Measurements from ENCODE around the gene NCEH1. TPM values are rescaled to one million over a fixed set of nuclear protein-coding genes. Genes with fewer than 3 reads are reported as not detected.
"Not testable (repeated sequence)": the region's sequence is repeated elsewhere in the genome, so short reads cannot be mapped to it uniquely, and the experiment has no call there.

Gene NCEH1
- total RNA-seq, 5 donors from 2014 or later (not counting 1 experiment from before 2014, with no cell fraction given), result 2.4 to 3.8 (median 3.5) TPM

- Histone ChIP-seq H3K27ac (ENCODE audit: low read length) (peak overlapping the region; percentile 28), H3K4me1 (ENCODE audit: control insufficient read depth in 1 of 2, extremely low read depth in 1 of 2, insufficient read depth in 2 of 2, low read length in 2 of 2) (peaks cover 20 to 29% of the 10 kb centered on the region in 2 experiments)
- Mint-ChIP-seq H3K4me1 (peaks cover 58 to 60% (median 60%) of the 10 kb centered on the region in 3 donors), H3K27ac (peak overlapping the region; percentile 93 to 95), H3K4me3 (peak overlapping the region; percentile 62 to 84 (median 81))
- not testable (repeated sequence) for H3K9me3 Mint-ChIP-seq; H3K36me3 ChIP-seq (ENCODE audit: control insufficient read depth in 2 of 2, extremely low read depth in 1 of 2, insufficient read depth in 1 of 2, low read length in 1 of 2); H3K27me3 ChIP-seq (replicated peaks in 1 of 2; ENCODE audit: control insufficient read depth in 2 of 2, extremely low read depth in 1 of 2, insufficient read depth in 2 of 2, low read length in 1 of 2); H3K4me3 ChIP-seq (ENCODE audit: control insufficient read depth in 1 of 2, extremely low read depth in 1 of 2, low read length in 1 of 2); H3K36me3 Mint-ChIP-seq; H3K9me3 ChIP-seq; H3K27me3 Mint-ChIP-seq; ATAC-seq (replicated peaks in 1 of 4)
- ChIA-PET POLR2A (interaction anchor here in 1 of 2 donors (0.6 to 0.8 kb wide), 2 partner anchors 72 to 134 kb away, joined by 3 read pairs; partner anchors contain the start of gene TNFSF10), CTCF (interaction anchor here (0.5 to 3.6 kb wide), 49 partner anchors 8 to 1678 kb away, joined by 3 to 24 read pairs (median 5); partner anchors contain the start of gene TNFSF10 (in 2 of the 2))
- WGBS (ENCODE audit: insufficient coverage), result 100% methylated on average over 1 of the region's 11 CpGs
- DNase-seq, result peak in 1 of 35 experiments; percentile 24
Observed at GRCh38 chr3:172594900-172595663, 115.8 kb downstream of the NCEH1 start.

- WGBS (ENCODE audit: insufficient coverage), result 81% methylated on average over 7 of the region's 11 CpGs
- peak overlapping the region in 1 of 3 donors; percentile 62 for H3K4me3 Mint-ChIP-seq
Observed at GRCh38 chr3:172592898-172593669, 117.8 kb downstream of the NCEH1 start.

DNA sequence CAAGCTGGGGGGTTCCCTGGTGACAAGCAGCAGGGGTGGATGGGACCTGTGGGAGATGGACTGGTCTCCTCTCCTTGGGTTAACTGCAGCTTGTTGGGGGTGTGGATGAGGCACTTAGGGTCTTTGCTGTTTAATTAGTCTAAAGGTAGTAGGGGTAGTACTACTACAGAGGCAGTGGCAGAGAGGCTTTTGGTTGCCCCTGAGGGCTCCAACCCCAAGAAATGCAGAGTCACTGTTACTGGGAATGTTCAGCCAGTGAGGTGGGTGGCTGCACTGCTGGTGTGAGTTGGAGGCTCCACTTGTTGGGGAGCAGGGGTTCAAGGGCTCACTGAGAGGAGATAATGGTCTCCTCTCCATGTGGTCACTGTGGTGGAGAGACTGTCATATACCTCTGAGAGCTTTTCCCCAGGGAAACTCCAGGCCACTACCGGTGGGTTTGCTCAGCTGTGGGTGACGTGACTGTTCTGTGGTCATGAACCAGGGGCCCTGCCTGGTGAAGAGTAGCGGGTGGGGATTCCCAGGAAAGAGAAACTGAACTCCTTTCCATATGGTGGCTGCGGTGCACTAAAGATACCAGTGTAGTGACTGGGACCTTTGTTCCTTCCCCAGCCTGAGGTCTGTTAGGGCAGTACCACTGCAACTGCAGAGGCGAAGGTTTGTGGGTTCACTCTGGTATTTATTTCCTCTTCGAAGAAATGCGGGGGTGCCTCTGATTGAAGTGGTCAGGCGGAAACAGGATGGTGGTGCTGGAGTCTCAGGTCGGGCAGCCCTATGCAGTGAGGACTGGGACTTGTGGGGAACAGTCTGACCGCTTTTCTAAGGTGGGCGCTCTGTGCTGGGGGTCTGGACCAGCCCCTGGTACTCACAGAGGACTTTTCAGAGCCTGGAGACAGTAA, 118.7 kb downstream of the NCEH1 start:
- H3K4me3 Mint-ChIP-seq, result peak overlapping the region; percentile 53 to 71 (median 62)

More at GRCh38 chr3:172592898-172593669, 117.8 kb downstream of the NCEH1 start:
- H3K9me3 Mint-ChIP-seq, result peaks cover 2 to 14% (median 4%) of the 10 kb centered on the region in 3 donors
- H3K4me3 ChIP-seq (ENCODE audit: control insufficient read depth in 1 of 2, extremely low read depth in 1 of 2, low read length in 1 of 2), result no peak overlapping the region
- H3K36me3 Mint-ChIP-seq, result peaks cover 6% of the 10 kb centered on the region
- H3K4me1 Mint-ChIP-seq, result peaks cover 60 to 72% (median 65%) of the 10 kb centered on the region in 3 donors
- no peaks in the 10 kb centered on the region for H3K27me3 Mint-ChIP-seq
- no peaks in the 10 kb centered on the region for H3K36me3 ChIP-seq (ENCODE audit: control insufficient read depth in 2 of 2, extremely low read depth in 1 of 2, insufficient read depth in 1 of 2, low read length in 1 of 2)
- DNase-seq (peak in 3 of 35 experiments; percentile 6 to 25 (median 8)), ATAC-seq (replicated peaks in 1 of 4) (no peak)
- peaks cover 20 to 29% of the 10 kb centered on the region in 2 experiments for H3K4me1 ChIP-seq (ENCODE audit: control insufficient read depth in 1 of 2, extremely low read depth in 1 of 2, insufficient read depth in 2 of 2, low read length in 2 of 2)
- ChIA-PET CTCF (interaction anchor here (0.6 to 2.6 kb wide), 7 partner anchors 29 to 103 kb away, joined by 3 to 13 read pairs (median 4); partner anchors contain the start of gene TNFSF10 (in 1 of the 2)), POLR2A (interaction anchor here (0.6 to 0.7 kb wide), 2 partner anchors 9 to 493 kb away, joined by 6 to 9 read pairs; no protein-coding TSS in a partner anchor)
- H3K27me3 ChIP-seq (replicated peaks in 1 of 2; ENCODE audit: control insufficient read depth in 2 of 2, extremely low read depth in 1 of 2, insufficient read depth in 2 of 2, low read length in 1 of 2), result no peaks in the 10 kb centered on the region
- H3K27ac ChIP-seq (ENCODE audit: low read length), result peak overlapping the region; percentile 61
- peak overlapping the region; percentile 55 to 87 for H3K27ac Mint-ChIP-seq
- no peaks in the 10 kb centered on the region for H3K9me3 ChIP-seq

DNA sequence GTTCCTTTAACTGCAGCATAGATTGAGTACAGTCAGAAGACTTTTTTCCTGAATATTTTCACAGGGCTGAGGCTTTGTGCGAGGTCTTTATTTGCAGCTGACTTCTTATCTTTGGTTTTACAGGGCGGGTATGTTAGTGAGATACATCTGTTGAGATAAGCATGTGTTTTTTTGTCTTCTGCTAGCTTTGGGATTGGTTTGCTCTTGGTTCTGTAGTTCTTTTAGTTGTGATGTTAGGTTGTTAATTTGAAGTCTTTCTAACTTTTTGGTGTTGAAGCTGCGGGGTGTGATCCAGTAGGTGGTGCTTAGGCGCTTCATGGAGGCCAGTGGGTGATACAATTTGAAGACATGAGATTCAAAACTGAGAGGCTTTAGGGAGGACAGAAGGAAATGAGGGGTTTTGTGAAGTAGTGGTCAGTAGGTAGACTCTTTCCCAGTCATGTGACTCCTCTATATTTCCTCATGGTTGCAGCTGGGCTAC, 119.7 kb downstream of the NCEH1 start:
- H3K36me3 Mint-ChIP-seq, result peaks cover 6% of the 10 kb centered on the region
- CTCF ChIA-PET, result interaction anchor here (0.6 to 1.1 kb wide), 2 partner anchors 68 to 101 kb away, joined by 3 to 6 read pairs; partner anchors contain the start of gene TNFSF10 (in 1 of the 2)

More for the DNA sequence above, 118.7 kb downstream of the NCEH1 start:
- Histone ChIP-seq H3K4me1 (ENCODE audit: control insufficient read depth in 1 of 2, extremely low read depth in 1 of 2, insufficient read depth in 2 of 2, low read length in 2 of 2) (peaks cover 20 to 29% of the 10 kb centered on the region in 2 experiments), H3K36me3 (ENCODE audit: control insufficient read depth in 2 of 2, extremely low read depth in 1 of 2, insufficient read depth in 1 of 2, low read length in 1 of 2) (no peaks in the 10 kb centered on the region), H3K9me3 (no peaks in the 10 kb centered on the region), H3K4me3 (ENCODE audit: control insufficient read depth in 1 of 2, extremely low read depth in 1 of 2, low read length in 1 of 2) (peak overlapping the region in 1 of 2 donors; percentile 6), H3K27ac (ENCODE audit: low read length) (peak overlapping the region; percentile 61), H3K27me3 (replicated peaks in 1 of 2; ENCODE audit: control insufficient read depth in 2 of 2, extremely low read depth in 1 of 2, insufficient read depth in 2 of 2, low read length in 1 of 2) (no peaks in the 10 kb centered on the region)
- ChIA-PET POLR2A (interaction anchor here (0.5 to 0.6 kb wide), 2 partner anchors 8 to 782 kb away, joined by 3 to 6 read pairs; partner anchors contain the start of gene PLD1 (in 1 of the 2)), CTCF (interaction anchor here in 1 of 2 donors (0.6 kb wide), 1 partner anchor 32 kb away, joined by 5 read pairs; no protein-coding TSS in a partner anchor)
- WGBS (ENCODE audit: insufficient coverage), result 0% methylated on average over 4 of the region's 11 CpGs
- Mint-ChIP-seq H3K27ac (peak overlapping the region; percentile 76 to 87), H3K4me1 (peaks cover 66 to 78% (median 71%) of the 10 kb centered on the region in 3 donors), H3K27me3 (no peaks in the 10 kb centered on the region), H3K36me3 (peaks cover 6% of the 10 kb centered on the region), H3K9me3 (peaks cover 2 to 14% (median 4%) of the 10 kb centered on the region in 3 donors)
- peak; percentile 67 to 90 (median 80) for ATAC-seq (replicated peaks in 1 of 4)
- DNase-seq, result peak; percentile 20 to 88 (median 67)

DNA sequence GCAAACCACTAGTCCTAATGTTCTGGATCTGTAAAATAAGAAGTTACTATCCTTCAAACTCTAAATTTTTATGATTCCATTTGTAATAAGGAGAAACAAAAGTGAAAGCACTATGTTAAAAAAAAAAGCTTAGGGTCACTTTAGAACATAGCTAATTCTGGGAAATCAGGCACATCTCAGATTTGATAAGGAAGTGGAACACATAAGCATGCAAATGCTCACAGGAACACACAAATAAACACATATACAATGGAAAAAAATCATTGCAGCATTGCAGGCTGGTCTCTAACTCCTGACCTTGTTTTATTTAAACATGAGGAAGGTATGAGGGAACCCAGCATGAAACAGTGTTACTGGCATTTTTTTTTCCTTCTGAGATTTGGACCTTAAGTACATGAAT, 124.4 kb downstream of the NCEH1 start:
- H3K4me1 Mint-ChIP-seq, result peaks cover 64 to 84% (median 82%) of the 10 kb centered on the region in 3 donors

More for the DNA sequence above, 119.7 kb downstream of the NCEH1 start:
- H3K27ac Mint-ChIP-seq, result peak overlapping the region; percentile 69 to 76
- POLR2A ChIA-PET, result no interaction called here
- no peaks in the 10 kb centered on the region for H3K27me3 Mint-ChIP-seq
- Histone ChIP-seq H3K9me3 (no peaks in the 10 kb centered on the region), H3K4me3 (ENCODE audit: control insufficient read depth in 1 of 2, extremely low read depth in 1 of 2, low read length in 1 of 2) (no peak overlapping the region), H3K27me3 (replicated peaks in 1 of 2; ENCODE audit: control insufficient read depth in 2 of 2, extremely low read depth in 1 of 2, insufficient read depth in 2 of 2, low read length in 1 of 2) (no peaks in the 10 kb centered on the region), H3K4me1 (ENCODE audit: control insufficient read depth in 1 of 2, extremely low read depth in 1 of 2, insufficient read depth in 2 of 2, low read length in 2 of 2) (peaks cover 24 to 29% of the 10 kb centered on the region in 2 experiments), H3K36me3 (ENCODE audit: control insufficient read depth in 2 of 2, extremely low read depth in 1 of 2, insufficient read depth in 1 of 2, low read length in 1 of 2) (no peaks in the 10 kb centered on the region), H3K27ac (ENCODE audit: low read length) (peak overlapping the region; percentile 61)
- DNase-seq (no peak), ATAC-seq (replicated peaks in 1 of 4) (no peak)
- H3K9me3 Mint-ChIP-seq, result peaks cover 2 to 14% (median 4%) of the 10 kb centered on the region in 3 donors
- H3K4me3 Mint-ChIP-seq, result peak overlapping the region in 1 of 3 donors; percentile 62
- 77% methylated on average over 3 of the region's 4 CpGs for WGBS (ENCODE audit: insufficient coverage)
- peaks cover 71 to 84% (median 78%) of the 10 kb centered on the region in 3 donors for H3K4me1 Mint-ChIP-seq

More for the DNA sequence above, 124.4 kb downstream of the NCEH1 start:
- ATAC-seq (replicated peaks in 1 of 4), result no peak
- ChIA-PET CTCF (interaction anchor here in 1 of 2 donors (1.3 to 1.8 kb wide), 2 partner anchors 9 to 56 kb away, joined by 8 to 9 read pairs; no protein-coding TSS in a partner anchor), POLR2A (interaction anchor here in 1 of 2 donors (0.6 kb wide), 2 partner anchors 49 to 51 kb away, joined by 3 to 10 read pairs; no protein-coding TSS in a partner anchor)
- Mint-ChIP-seq H3K4me3 (peak overlapping the region in 1 of 3 donors; percentile 16), H3K27ac (peak overlapping the region; percentile 37 to 54), H3K36me3 (peaks cover 6% of the 10 kb centered on the region), H3K9me3 (peaks cover 2 to 24% (median 12%) of the 10 kb centered on the region in 3 donors), H3K27me3 (no peaks in the 10 kb centered on the region)
- no peak for DNase-seq
- no peaks in the 10 kb centered on the region for H3K27me3 ChIP-seq (replicated peaks in 1 of 2; ENCODE audit: control insufficient read depth in 2 of 2, extremely low read depth in 1 of 2, insufficient read depth in 2 of 2, low read length in 1 of 2)
- H3K4me1 ChIP-seq (ENCODE audit: control insufficient read depth in 1 of 2, extremely low read depth in 1 of 2, insufficient read depth in 2 of 2, low read length in 2 of 2), result peaks cover 5 to 15% of the 10 kb centered on the region in 2 experiments
- H3K36me3 ChIP-seq (ENCODE audit: control insufficient read depth in 2 of 2, extremely low read depth in 1 of 2, insufficient read depth in 1 of 2, low read length in 1 of 2), result no peaks in the 10 kb centered on the region
- H3K9me3 ChIP-seq, result no peaks in the 10 kb centered on the region
- no peak overlapping the region for H3K27ac ChIP-seq (ENCODE audit: low read length)
- H3K4me3 ChIP-seq (ENCODE audit: control insufficient read depth in 1 of 2, extremely low read depth in 1 of 2, low read length in 1 of 2), result no peak overlapping the region
